GM12878 (cell line): Measurements from ENCODE around the gene PROZ. TPM values are rescaled to one million over a fixed set of nuclear protein-coding genes. Genes with fewer than 3 reads are reported as not detected.

ENCODE experiments used
- ATAC-seq: fragments of 200-7000 bp; cut with Tn5 transposase; 3 replicates; pipeline ENCODE4 v1.9.1; 2020; ENCODE audit warnings: mild to moderate bottlenecking, moderate library complexity
- BruUV-seq: library from RNA; stranded (reverse); fragments of 400-500 nt; replicated peaks from 2 replicates; lab custom pipeline; 2021; lab: Mats Ljungman, UMichigan
- CTCF ChIA-PET: fragments of 300-600 bp; sonication (Branson Sonifier 250); formaldehyde crosslinking; extraction: SDS; loops from one replicate; lab custom pipeline; 2021; ENCODE audit warnings: inconsistent platforms; lab: Yijun Ruan, JAX
- POLR2A ChIA-PET: fragments of 350-600 bp; formaldehyde crosslinking; extraction: SDS; loops from one replicate; lab custom pipeline; 2021; ENCODE audit warnings: inconsistent platforms; lab: Charles Lee
- RAD21 ChIA-PET: fragments of 300-600 bp; sonication (Branson Sonifier 250); formaldehyde crosslinking; loops from one replicate; lab custom pipeline; 2023; ENCODE audit warnings: antibody characterized with exemption; ENCODE audit not compliant: unreplicated experiment; lab: Charles Lee
- SMC1A ChIA-PET: fragments of 300-600 bp; sonication (Branson Sonifier 250); formaldehyde crosslinking; loops from one replicate; lab custom pipeline; 2023; ENCODE audit not compliant: unreplicated experiment, uncharacterized antibody; lab: Charles Lee
- DNase-seq: peaks from one replicate; pipeline ENCODE4 v3.0.0-alpha.2; 2011; ENCODE audit warnings: low read depth, low spot score
- FAIRE-seq: peaks from 3 replicates; lab custom pipeline; 2011; peaks lifted over from hg19 to GRCh38; lab: Jason Lieb, UNC
- H2AFZ ChIP-seq: 2 replicates; pipeline ENCODE4 v1.6.0; 2011; ENCODE audit warnings: low read depth, low read length, control low read depth; ENCODE audit not compliant: control insufficient read depth
- H3K27ac ChIP-seq: 2 replicates; pipeline ENCODE4 v1.5.1; 2011; ENCODE audit warnings: control low read depth; ENCODE audit not compliant: control insufficient read depth, insufficient read depth
- H3K27me3 ChIP-seq, 2 experiments: replicated peaks in 1 of 2; 2 replicates each; pipeline versions ENCODE4 v1.6.0 to v1.6.1; 2011; ENCODE audit warnings: low read length in 1 of 2; ENCODE audit not compliant: control insufficient read depth in 2 of 2, insufficient read depth in 2 of 2
- H3K36me3 ChIP-seq, 2 experiments: 2 replicates each; pipeline ENCODE4 v1.5.1; 2011; ENCODE audit warnings: low read length in 1 of 2; ENCODE audit not compliant: control insufficient read depth in 2 of 2, insufficient read depth in 2 of 2
- H3K4me1 ChIP-seq: 2 replicates; pipeline ENCODE4 v1.6.1; 2011; ENCODE audit warnings: mild to moderate bottlenecking, low read length, moderate library complexity, mixed read lengths; ENCODE audit not compliant: control insufficient read depth, insufficient read depth
- H3K4me2 ChIP-seq: 2 replicates; pipeline ENCODE4 v1.6.0; 2011; ENCODE audit warnings: control low read depth; ENCODE audit not compliant: control insufficient read depth, insufficient read depth
- H3K4me3 ChIP-seq: fragments of 200-600 bp; sonication (generic); 2 replicates; pipeline ENCODE4 v1.5.1; 2016
- H3K79me2 ChIP-seq: 2 replicates; pipeline ENCODE4 v1.6.0; 2011; ENCODE audit warnings: low read length; ENCODE audit not compliant: control insufficient read depth, insufficient read depth
- H3K9ac ChIP-seq: 2 replicates; pipeline ENCODE4 v1.8.0; 2011; ENCODE audit warnings: low read length, control low read depth, mixed read lengths; ENCODE audit not compliant: control insufficient read depth, insufficient read depth
- H3K9me3 ChIP-seq: replicated peaks from 3 replicates; pipeline ENCODE4 v1.5.1; 2011; ENCODE audit warnings: mild to moderate bottlenecking, low read length; ENCODE audit not compliant: control insufficient read depth, insufficient read depth
- H4K20me1 ChIP-seq: 2 replicates; pipeline ENCODE4 v1.6.0; 2011; ENCODE audit not compliant: control insufficient read depth, insufficient read depth
- ATF2 ChIP-seq: IDR thresholded peaks from 2 replicates; pipeline ENCODE4 v1.6.1; 2012; ENCODE audit warnings: low read length, inconsistent platforms
- BCLAF1 ChIP-seq: fragments of 450-650 bp; IDR thresholded peaks from 2 replicates; pipeline ENCODE4 v1.6.1; 2017; ENCODE audit warnings: antibody characterized with exemption, mild to moderate bottlenecking, moderate library complexity
- CBX5 ChIP-seq: sonication (generic); IDR thresholded peaks from 2 replicates; pipeline ENCODE4 v1.6.1; 2016; ENCODE audit warnings: low read depth, moderate library complexity, mild to moderate bottlenecking, inconsistent platforms
- EZH2 ChIP-seq: IDR thresholded peaks from 2 replicates; pipeline ENCODE4 v1.6.1; 2012; ENCODE audit warnings: low read depth, mild to moderate bottlenecking, control low read depth, inconsistent platforms, low read length, borderline replicate concordance; ENCODE audit not compliant: control insufficient read depth
- KLF5 ChIP-seq: fragments of 450-650 bp; IDR thresholded peaks from 2 replicates; pipeline ENCODE4 v1.6.1; 2014; ENCODE audit warnings: mild to moderate bottlenecking; ENCODE audit not compliant: partially characterized antibody
- MXI1 ChIP-seq: fragments of 150-350 bp; IDR thresholded peaks from 2 replicates; pipeline ENCODE4 v1.6.1; 2011; ENCODE audit warnings: low read depth, mild to moderate bottlenecking, inconsistent platforms, low read length, improper control_type of control experiment
- NBN ChIP-seq: fragments of 450-650 bp; IDR thresholded peaks from 2 replicates; pipeline ENCODE4 v1.6.1; 2016
- NFYA ChIP-seq: IDR thresholded peaks from 2 replicates; pipeline ENCODE4 v1.6.1; 2011; ENCODE audit warnings: low read depth, mild to moderate bottlenecking, low read length, improper control_type of control experiment, borderline replicate concordance
- PML ChIP-seq: IDR thresholded peaks from 2 replicates; pipeline ENCODE4 v1.6.1; 2012; ENCODE audit warnings: low read length, inconsistent platforms
- RFX5 ChIP-seq: IDR thresholded peaks from 2 replicates; pipeline ENCODE4 v1.6.1; 2011; ENCODE audit warnings: low read depth, low read length, improper control_type of control experiment
- SMARCA5 ChIP-seq: fragments of 450-650 bp; IDR thresholded peaks from 2 replicates; pipeline ENCODE4 v1.6.1; 2017; ENCODE audit warnings: mild to moderate bottlenecking
- SPI1 ChIP-seq: IDR thresholded peaks from 2 replicates; pipeline ENCODE4 v1.6.1; 2011; ENCODE audit warnings: low read depth, mild to moderate bottlenecking, low read length, moderate library complexity, borderline replicate concordance; ENCODE audit not compliant: insufficient read depth
- WGBS: methylation state at CpG from one replicate; pipeline ENCODE4 v1.1.6; 2016; ENCODE audit warnings: low lambda C conversion rate; ENCODE audit not compliant: insufficient replicate concordance, insufficient coverage; ENCODE audit errors: missing lambda C conversion rate; 5-methylcytosine and 5-hydroxymethylcytosine counted together
- in situ Hi-C: fragments of 300-500 bp; cut with MboI; formaldehyde crosslinking; loops from 9 replicates; pipeline ENCODE4 v1.14.3; 2018; ENCODE audit warnings: mixed read lengths
- intact Hi-C: fragments of 100-400 bp; cut with micrococcal nuclease; formaldehyde crosslinking; loops from one replicate; pipeline ENCODE4 v1.14.2; 2022; ENCODE audit not compliant: unreplicated experiment
- polyA plus RNA-seq, 11 experiments: library from polyadenylated mRNA; depleted of rRNA in 4 of 11; unstranded in 6 of 11; stranded (reverse) in 5 of 11; fragments of >200 nt; fragmentation: Nextera tagmentation in 4 of 11; fragmentation: Illumina TruSeq in 1 of 11; extraction: Ambion mirVana in 4 of 11; extraction: Trizol in 1 of 11; gene quantifications; 1 replicate in 1 of 11; 2 replicates in 10 of 11; pipeline versions ENCODE4 v1.2.1 to v1.2.3, GENCODE V29; 2011 to 2016; ENCODE audit warnings: inconsistent platforms in 2 of 11, missing spikeins in 2 of 11, low read depth in 1 of 11
- total RNA-seq, 4 experiments: library from RNA; depleted of rRNA in 3 of 4; stranded (reverse); fragments of >200 nt in 3 of 4; fragmentation: Illumina TruSeq in 1 of 4; extraction: Trizol in 1 of 4; gene quantifications; 2 replicates each; pipeline versions ENCODE4 v1.2.1 to v1.2.3, GENCODE V29; 2013 to 2021

The PROZ gene
- total and polyA plus RNA-seq, 10 of the 15 experiments (the other 5 are each of a cell fraction or from before 2014, with no cell fraction given), result 0.07 to 0.24 (median 0.21) TPM; not detected in 7

DNA sequence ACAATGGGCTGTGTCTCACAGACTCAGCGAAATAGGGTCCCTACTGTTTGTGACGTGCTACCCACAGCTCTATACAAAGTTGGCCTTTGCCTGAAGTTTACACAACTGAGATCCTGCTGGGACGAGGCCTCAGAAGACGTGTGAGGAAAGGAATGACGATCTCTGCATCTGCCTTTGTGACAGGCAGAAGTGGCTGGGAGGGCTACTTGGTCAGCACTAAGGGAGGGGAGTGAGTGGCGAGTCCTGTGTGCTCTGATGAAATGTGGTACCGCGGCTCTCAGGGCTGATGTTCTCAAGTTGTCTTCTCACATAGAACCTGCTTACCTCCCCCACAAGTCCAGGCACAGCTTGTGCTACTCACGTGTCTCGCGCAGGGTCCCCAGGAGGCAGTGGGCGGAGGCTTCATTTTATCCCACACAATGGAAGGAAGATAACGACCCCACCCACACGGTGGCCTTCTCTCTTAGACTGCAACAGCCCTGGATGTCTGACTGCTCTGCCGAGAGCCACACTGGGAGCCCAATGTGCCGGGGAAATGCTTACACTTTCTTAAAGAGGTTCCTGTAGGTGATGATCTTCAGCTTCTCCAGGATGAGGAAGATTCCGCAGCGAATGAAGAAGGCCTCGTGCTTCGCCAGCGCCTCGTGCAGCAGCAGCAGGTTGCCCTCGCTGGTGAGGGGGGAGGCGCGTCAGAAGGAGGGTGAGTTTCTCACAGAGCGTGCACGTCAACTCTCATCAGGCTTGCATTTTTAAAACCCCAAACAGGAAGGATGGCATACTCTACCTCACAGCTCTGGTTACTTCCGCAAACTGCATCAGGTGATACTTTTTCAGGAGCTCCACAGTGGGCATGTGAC is 21.2 kb downstream of the PROZ start:
- DNase-seq (no peak), ATAC-seq (no peak), FAIRE-seq (no peak)
- Histone ChIP-seq H3K9me3 (no peaks in the 10 kb centered on the region; the same call in 2 of the 3 replicates), H3K4me2 (no peak overlapping the region), H4K20me1 (no peaks in the 10 kb centered on the region), H3K27ac (no peak overlapping the region), H3K4me3 (no peak overlapping the region), H3K4me1 (no peaks in the 10 kb centered on the region), H2AFZ (no peak overlapping the region), H3K79me2 (no peaks in the 10 kb centered on the region), H3K36me3 (peaks cover 24 to 37% of the 10 kb centered on the region in 2 experiments), H3K9ac (no peak overlapping the region), H3K27me3 (no peaks in the 10 kb centered on the region)
- CTCF ChIA-PET, result interaction anchor here (0.7 kb wide), 1 partner anchor 324 kb away, joined by 4 read pairs; no protein-coding TSS in a partner anchor
- WGBS, result 91% methylated on average over 28 of the region's 28 CpGs
- POLR2A ChIA-PET, result no interaction called here
- TF ChIP-seq ATF2 (no peak), KLF5 (no peak), SPI1 (no peak), CBX5 (no peak), BCLAF1 (no peak), MXI1 (no peak), RFX5 (no peak), EZH2 (no peak), SMARCA5 (no peak), NFYA (no peak), PML (no peak), NBN (no peak)
- intact Hi-C loops, result no loop called here
- BruUV-seq, result no TSS peak
- RAD21 ChIA-PET, result no interaction called here
- SMC1A ChIA-PET, result interaction anchor here (1.0 kb wide), 1 partner anchor 11 kb away, joined by 3 read pairs; no protein-coding TSS in a partner anchor
- in situ Hi-C loops, result no loop called here
